DND-41 (cell line): Measurements from ENCODE around the gene ERC1.

Source experiments
- ATAC-seq: fragments of 200-7000 bp; cut with Tn5 transposase; 3 replicates; pipeline ENCODE4 v1.9.1; 2021; ENCODE audit warnings: low read depth; ENCODE audit not compliant: insufficient read depth
- DNase-seq: peaks from one replicate; pipeline ENCODE4 v3.0.0-alpha.2; 2020
- H2AFZ ChIP-seq: 2 replicates; pipeline ENCODE4 v1.6.0; 2012; ENCODE audit warnings: low read depth, low read length
- H3K27ac ChIP-seq: 2 replicates; pipeline ENCODE4 v1.5.1; 2012; ENCODE audit warnings: low read length, inconsistent platforms
- H3K27me3 ChIP-seq: fragments of 200-600 bp; sonication (generic); 2 replicates; pipeline ENCODE4 v1.6.0; 2012; ENCODE audit warnings: low read length, mild to moderate bottlenecking, inconsistent platforms; ENCODE audit not compliant: insufficient read depth, poor library complexity
- H3K36me3 ChIP-seq: 2 replicates; pipeline ENCODE4 v1.5.1; 2012; ENCODE audit warnings: low read length, inconsistent platforms; ENCODE audit not compliant: insufficient read depth
- H3K4me1 ChIP-seq: 2 replicates; pipeline ENCODE4 v1.5.1; 2012; ENCODE audit warnings: mild to moderate bottlenecking, low read length; ENCODE audit not compliant: insufficient read depth
- H3K4me2 ChIP-seq: 2 replicates; pipeline ENCODE4 v1.6.0; 2012; ENCODE audit warnings: mild to moderate bottlenecking, moderate library complexity, low read length, inconsistent platforms; ENCODE audit not compliant: insufficient read depth
- H3K4me3 ChIP-seq, 2 experiments: fragments of 200-600 bp in 1 of 2; shearing (Covaris generic) in 1 of 2; 2 replicates each; pipeline ENCODE4 v1.5.1; 2012 to 2016; ENCODE audit warnings: inconsistent platforms in 2 of 2, low read length in 2 of 2, mild to moderate bottlenecking in 2 of 2, low read depth in 1 of 2, moderate library complexity in 1 of 2
- H3K79me2 ChIP-seq: 2 replicates; pipeline ENCODE4 v1.6.0; 2012; ENCODE audit warnings: low read length, inconsistent platforms; ENCODE audit not compliant: insufficient read depth
- H3K9ac ChIP-seq: 2 replicates; pipeline ENCODE4 v1.6.0; 2012; ENCODE audit warnings: low read depth, mild to moderate bottlenecking, inconsistent platforms, low read length, moderate library complexity
- H3K9me3 ChIP-seq: 2 replicates; pipeline ENCODE4 v1.5.1; 2012; ENCODE audit warnings: low read length, moderate library complexity, mild to moderate bottlenecking, inconsistent platforms; ENCODE audit not compliant: insufficient read depth, severe bottlenecking
- H4K20me1 ChIP-seq: 2 replicates; pipeline ENCODE4 v1.6.0; 2012; ENCODE audit warnings: low read length; ENCODE audit not compliant: insufficient read depth
- EZH2 ChIP-seq: IDR thresholded peaks from 3 replicates; pipeline ENCODE4 v1.6.1; 2012; ENCODE audit warnings: borderline replicate concordance, low read depth, mild to moderate bottlenecking, moderate library complexity, low read length, inconsistent platforms; ENCODE audit not compliant: severe bottlenecking
- TF ChIP-seq, protein P1 (sequence below): IDR thresholded peaks from 2 replicates; pipeline ENCODE4 v1.5.1; 2012; ENCODE audit warnings: borderline replicate concordance, low read length, moderate library complexity, mild to moderate bottlenecking; ENCODE audit not compliant: poor library complexity, severe bottlenecking; ENCODE audit errors: extremely low read depth

Gene ERC1

DNA sequence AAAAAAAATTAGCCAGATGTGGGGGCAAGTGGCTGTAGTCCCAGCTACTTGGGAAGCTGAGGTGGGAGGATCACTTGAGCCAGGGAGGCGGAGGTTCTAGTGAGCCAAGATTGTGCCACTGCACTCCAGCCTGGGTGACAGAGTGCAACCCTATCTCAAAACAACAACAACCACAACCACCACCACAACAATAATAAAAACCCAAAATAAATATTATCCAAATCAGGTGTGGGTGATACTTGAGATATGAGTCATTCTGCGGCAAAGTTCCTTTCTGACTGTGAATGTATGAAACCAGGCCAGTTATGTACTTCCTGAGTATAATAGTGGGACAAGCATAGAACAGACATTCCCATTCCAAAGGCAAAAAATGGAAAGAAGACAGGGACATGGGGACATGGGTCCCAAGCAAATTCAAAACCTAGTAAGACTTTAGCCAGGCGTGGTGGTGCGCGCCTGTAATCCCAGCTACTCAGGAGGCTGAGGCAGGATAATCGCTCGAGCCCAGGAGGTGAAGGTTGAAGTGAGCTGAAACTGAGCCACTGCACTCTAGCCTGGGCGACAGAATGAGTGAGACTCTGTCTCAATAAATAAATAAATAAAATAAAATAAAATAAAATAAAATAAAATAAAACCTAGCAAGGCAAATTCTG is 9.7 kb upstream of the ERC1 start:
- H3K27me3 ChIP-seq, result no peaks in the 10 kb centered on the region
- no peak for DNase-seq

DNA sequence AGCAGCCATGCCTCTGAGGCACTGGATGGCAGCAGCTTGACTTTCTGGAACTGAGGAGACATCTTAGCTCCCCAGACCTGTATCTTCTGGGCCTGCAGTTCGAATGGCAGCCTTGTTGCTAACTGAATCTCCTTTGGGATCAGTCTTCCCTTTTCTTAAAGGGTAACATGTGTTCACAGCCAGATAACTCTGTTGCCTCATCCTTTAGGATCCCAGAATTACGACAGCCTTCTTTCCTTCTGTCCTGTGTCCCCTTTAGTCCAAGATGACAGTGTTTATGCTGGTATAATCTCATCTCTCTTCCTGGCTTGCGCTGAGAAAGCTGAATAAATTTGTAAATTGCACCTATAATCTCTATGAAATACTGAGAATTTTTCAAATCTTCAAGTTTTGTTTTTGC is 9.1 kb upstream of the ERC1 start:
- H3K27ac ChIP-seq, result no peak overlapping the region
- ATAC-seq (no peak), DNase-seq (no peak)
- H4K20me1 ChIP-seq, result no peaks in the 10 kb centered on the region
- H3K4me1 ChIP-seq, result no peaks in the 10 kb centered on the region
- no peak overlapping the region for H3K4me3 ChIP-seq
- no peaks in the 10 kb centered on the region for H3K9me3 ChIP-seq
- H3K4me2 ChIP-seq, result no peak overlapping the region
- TF ChIP-seq, protein P1, sequence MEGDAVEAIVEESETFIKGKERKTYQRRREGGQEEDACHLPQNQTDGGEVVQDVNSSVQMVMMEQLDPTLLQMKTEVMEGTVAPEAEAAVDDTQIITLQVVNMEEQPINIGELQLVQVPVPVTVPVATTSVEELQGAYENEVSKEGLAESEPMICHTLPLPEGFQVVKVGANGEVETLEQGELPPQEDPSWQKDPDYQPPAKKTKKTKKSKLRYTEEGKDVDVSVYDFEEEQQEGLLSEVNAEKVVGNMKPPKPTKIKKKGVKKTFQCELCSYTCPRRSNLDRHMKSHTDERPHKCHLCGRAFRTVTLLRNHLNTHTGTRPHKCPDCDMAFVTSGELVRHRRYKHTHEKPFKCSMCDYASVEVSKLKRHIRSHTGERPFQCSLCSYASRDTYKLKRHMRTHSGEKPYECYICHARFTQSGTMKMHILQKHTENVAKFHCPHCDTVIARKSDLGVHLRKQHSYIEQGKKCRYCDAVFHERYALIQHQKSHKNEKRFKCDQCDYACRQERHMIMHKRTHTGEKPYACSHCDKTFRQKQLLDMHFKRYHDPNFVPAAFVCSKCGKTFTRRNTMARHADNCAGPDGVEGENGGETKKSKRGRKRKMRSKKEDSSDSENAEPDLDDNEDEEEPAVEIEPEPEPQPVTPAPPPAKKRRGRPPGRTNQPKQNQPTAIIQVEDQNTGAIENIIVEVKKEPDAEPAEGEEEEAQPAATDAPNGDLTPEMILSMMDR, result no peak
- TF ChIP-seq EZH2, result no peak
- no peak overlapping the region for H2AFZ ChIP-seq
- H3K79me2 ChIP-seq, result no peaks in the 10 kb centered on the region
- H3K9ac ChIP-seq, result no peak overlapping the region
- no peaks in the 10 kb centered on the region for H3K27me3 ChIP-seq
- no peaks in the 10 kb centered on the region for H3K36me3 ChIP-seq

More for the DNA sequence above, 9.7 kb upstream of the ERC1 start:
- no peak overlapping the region for H3K27ac ChIP-seq
- no peaks in the 10 kb centered on the region for H3K9me3 ChIP-seq
- no peaks in the 10 kb centered on the region for H3K79me2 ChIP-seq
- no peak overlapping the region for H3K4me2 ChIP-seq
- ATAC-seq, result no peak
- H3K4me3 ChIP-seq, result no peak overlapping the region
- no peaks in the 10 kb centered on the region for H3K36me3 ChIP-seq
- no peak overlapping the region for H3K9ac ChIP-seq
- TF ChIP-seq, protein P1, result no peak
- TF ChIP-seq EZH2, result no peak
- no peaks in the 10 kb centered on the region for H3K4me1 ChIP-seq
- no peak overlapping the region for H2AFZ ChIP-seq
- no peaks in the 10 kb centered on the region for H4K20me1 ChIP-seq

DNA sequence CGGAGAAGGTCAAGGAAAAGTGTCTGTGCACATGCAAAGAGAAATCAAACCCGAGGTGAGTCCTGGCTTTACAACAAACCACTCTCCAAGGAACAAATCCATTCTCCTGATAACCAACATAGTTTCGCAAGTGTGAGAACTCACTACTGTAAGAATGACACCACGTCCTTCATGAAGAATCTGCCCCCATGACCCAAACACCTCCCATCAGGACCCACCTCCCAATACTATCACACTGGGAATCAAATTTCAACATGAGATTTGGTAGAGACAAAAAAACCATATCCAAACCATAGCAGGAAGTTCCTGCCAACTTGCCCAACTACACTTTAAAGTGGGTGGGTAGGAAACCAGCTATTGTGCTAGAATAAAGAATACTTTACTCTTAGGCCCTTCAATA is 2.4 kb upstream of the ERC1 start:
- Histone ChIP-seq H3K4me3 (peak overlapping the region in 1 of 2 experiments; percentile 18; a peak in 1 of 4 replicates), H3K27ac (peak overlapping the region; percentile 39), H3K9me3 (no peaks in the 10 kb centered on the region), H3K4me1 (peaks cover 38% of the 10 kb centered on the region), H2AFZ (peak overlapping the region; percentile 15; the same call in 1 of the 2 replicates), H3K36me3 (no peaks in the 10 kb centered on the region; the same call in 1 of the 2 replicates), H3K79me2 (peaks cover 28% of the 10 kb centered on the region), H3K27me3 (no peaks in the 10 kb centered on the region), H4K20me1 (no peaks in the 10 kb centered on the region), H3K9ac (peak overlapping the region; percentile 95; the same call in 1 of the 2 replicates), H3K4me2 (peak overlapping the region; percentile 72)
- no peak for DNase-seq
- TF ChIP-seq, protein P1, result no peak
- no peak for TF ChIP-seq EZH2
- no peak for ATAC-seq
